SIG-M5 treated with dmso at 0.1 percent for 504 hours (cell line): Measurements from ENCODE around the gene WDR35.

ENCODE experiments used
- DNase-seq: peaks from one replicate; lab custom pipeline; 2025; ENCODE audit not compliant: unreplicated experiment; lab: John Stamatoyannopoulos, UW

WDR35 gene

DNA sequence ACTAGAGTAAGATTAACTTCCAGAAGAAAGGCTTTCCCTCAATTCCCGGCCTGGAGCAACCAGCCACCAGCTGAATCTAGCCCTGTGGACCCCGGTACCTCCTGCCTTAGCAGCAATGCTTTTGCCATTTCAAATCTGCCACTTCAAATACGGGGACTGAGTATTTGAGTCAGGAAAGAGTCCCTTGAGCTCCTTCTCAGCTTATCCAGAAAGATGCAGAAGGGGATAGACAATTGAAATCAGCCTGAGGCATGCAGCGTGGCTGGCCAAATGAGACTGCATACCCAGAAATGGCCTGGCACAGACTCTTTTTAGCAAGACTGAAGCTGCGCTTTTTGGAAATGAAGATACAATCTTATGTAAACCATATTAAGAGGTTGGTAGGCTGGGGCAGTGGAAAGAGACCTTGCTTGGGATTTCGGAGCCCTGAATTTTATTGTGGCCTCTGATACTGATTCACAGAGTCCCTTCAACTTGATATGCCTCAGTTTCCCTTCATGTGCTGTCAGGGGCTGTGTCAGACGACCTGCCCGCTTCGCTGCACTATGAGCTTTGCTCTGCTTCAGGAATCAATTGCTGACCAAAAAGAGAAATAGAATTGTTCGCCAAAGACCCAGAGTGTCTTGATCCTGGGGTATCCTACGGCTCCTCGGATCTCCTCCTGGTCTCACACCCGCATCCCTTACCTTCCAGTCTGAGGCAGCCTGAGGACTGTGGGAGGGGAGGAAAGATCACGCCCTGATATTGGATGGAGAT lies 21.5 kb upstream of the WDR35 start:
- no peak for DNase-seq

DNA sequence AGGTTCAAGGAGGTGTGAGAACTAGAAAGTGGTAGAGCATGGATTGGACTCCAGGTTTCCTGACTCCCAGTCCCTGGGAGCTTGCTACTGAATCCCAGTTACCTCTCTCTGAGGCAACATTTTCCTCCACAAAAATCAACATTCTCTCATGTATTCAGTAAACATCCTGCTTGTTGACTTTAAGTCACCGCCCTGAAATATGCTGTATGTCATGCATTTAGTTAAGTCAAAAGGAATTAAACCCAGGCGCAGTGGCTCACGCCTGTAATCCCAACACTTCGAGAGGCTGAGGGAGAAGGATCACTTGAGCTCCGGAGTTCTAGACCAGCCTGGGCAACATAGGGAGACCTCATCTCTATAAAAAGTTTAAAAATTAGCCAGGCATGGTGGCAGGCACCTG lies 18.8 kb upstream of the WDR35 start:
- peak; percentile 23 for DNase-seq

DNA sequence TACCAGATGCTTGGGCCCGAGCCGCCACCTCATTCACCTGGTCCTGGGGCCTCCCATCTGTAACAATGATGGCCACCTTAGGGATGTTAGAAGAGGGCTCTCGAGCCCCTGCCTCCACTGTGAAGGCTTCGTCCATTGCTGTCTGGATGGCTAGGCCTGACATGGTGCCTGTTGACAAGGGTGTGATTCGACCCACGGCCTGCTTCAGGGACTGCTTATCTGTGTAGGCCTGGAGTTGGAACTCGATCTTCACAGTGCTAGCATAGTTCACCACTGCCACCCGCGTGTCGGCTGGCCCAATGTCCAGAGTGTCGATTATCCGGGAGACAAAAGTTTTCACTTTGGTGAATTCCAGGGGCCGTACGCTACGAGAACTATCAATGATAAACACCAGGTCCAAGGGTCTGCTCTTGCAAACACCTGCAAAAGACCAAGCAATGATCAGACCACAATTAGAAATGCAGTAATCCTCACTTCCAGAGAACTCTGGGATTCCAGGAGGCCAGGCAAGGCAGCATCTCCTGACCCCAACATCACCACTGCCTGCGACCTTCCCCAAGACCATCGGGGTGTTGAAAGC lies 16.1 kb upstream of the WDR35 start:
- no peak for DNase-seq

GRCh38 chr2:20005067-20005627 lies 15.2 kb upstream of the WDR35 start:
- DNase-seq, result no peak

GRCh38 chr2:20001361-20001863 lies 11.5 kb upstream of the WDR35 start:
- DNase-seq, result no peak

DNA sequence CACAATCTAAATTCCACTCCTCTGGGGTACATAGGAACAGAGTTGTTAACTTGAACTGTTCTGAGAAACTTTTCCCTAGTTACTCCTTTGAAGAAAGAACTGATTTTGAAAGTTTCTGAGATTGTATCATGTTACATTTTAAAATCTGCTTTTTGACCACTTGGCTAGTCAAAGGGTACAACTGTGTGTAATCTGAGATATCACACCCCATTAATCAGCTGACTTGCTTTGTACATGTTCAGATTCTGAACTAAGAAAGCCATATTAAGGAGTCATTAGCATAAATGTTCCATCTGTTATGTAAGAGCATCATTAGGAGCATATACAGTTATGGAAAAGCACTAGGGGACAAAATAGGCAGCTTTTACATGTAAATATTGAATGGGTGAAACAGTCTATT lies 3.8 kb upstream of the WDR35 start:
- no peak for DNase-seq

GRCh38 chr2:19991895-19992294 lies 2.0 kb upstream of the WDR35 start:
- DNase-seq, result no peak

DNA sequence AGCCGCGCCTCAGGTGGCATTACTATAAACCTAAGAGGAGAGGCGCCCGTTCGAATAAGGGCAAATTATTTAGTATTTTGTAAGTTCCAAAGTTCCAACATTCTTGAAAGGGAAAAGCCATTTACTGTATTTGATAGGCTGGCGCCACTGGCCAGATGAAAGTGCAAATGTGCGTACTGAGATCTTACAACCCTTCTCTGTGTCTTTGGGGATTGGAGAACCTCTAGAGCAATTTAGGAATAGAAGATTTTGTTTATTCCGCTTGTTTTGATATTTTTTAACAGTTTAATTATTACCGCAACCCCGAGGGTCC lies 467 bp upstream of the WDR35 start:
- no peak for DNase-seq

DNA sequence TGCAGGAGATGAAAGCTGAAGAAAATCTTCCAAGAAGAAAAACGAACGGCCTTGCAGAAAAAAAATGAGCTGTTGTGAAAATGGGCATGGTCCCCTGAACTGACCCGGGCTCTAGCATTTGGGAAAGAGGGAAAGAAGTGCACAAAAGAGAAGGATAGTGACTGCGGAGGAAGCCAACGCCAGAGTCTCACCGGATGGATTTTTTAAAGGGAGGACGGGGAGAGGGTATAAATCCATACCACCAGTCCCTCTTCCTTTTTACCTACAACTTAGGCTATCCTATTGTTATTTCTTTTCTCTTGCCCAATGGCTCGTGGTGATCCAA lies 601 bp downstream of the WDR35 start:
- DNase-seq, result no peak

GRCh38 chr2:19988600-19988999 lies 1.3 kb downstream of the WDR35 start:
- no peak for DNase-seq

- DNase-seq, result peak; percentile 43
These were observed 2.0 kb downstream of the WDR35 start for GRCh38 chr2:19987936-19988335.

DNA sequence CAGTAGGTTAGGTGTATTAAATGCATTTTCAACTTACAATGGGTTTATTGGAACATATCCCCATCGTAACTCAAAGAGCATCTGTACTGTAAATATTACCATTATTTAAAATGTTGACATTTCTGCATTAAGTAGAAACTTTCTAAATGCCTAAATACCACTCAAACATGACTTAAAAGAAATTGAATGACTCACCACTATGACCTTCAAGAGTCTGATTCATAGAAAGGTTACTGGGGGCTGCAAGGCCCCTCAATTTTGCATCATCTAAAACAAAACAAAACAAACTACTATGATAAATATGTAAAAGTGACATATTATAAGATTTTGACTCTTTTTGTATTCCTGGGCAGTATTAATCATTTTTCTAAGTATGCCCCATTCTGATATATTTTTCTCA lies 7.6 kb downstream of the WDR35 start:
- no peak for DNase-seq

GRCh38 chr2:19979932-19980331 lies 10.0 kb downstream of the WDR35 start:
- no peak for DNase-seq

GRCh38 chr2:19973466-19973865 lies 16.4 kb downstream of the WDR35 start:
- DNase-seq, result no peak

GRCh38 chr2:19971691-19972090 lies 18.2 kb downstream of the WDR35 start:
- DNase-seq, result no peak

GRCh38 chr2:19963386-19963785 lies 26.5 kb downstream of the WDR35 start:
- DNase-seq, result no peak

- DNase-seq, result peak; percentile 76
These were observed 34.1 kb downstream of the WDR35 start for GRCh38 chr2:19955544-19956422.

DNA sequence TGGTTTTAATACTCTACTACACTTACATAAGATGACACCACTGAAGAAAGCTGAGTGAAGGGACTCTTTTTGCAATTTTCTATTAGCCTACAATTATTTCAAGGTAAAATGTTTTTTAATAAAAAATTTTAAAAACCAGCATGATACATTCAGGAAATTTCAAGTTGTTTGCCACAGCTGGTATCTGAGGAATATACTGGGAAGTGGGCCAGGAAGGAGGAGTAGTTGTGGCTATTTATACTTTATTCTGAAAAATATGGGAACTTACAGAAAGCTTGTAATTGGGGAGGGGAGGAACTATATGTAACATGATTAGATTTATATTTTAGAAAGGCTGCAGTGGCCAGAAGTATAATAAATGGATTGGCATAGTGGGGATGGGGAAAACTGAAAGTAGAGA lies 40.8 kb downstream of the WDR35 start:
- no peak for DNase-seq

GRCh38 chr2:19947184-19947940 lies 42.5 kb downstream of the WDR35 start:
- DNase-seq, result no peak

GRCh38 chr2:19944205-19944845 lies 45.6 kb downstream of the WDR35 start:
- DNase-seq, result no peak

DNA sequence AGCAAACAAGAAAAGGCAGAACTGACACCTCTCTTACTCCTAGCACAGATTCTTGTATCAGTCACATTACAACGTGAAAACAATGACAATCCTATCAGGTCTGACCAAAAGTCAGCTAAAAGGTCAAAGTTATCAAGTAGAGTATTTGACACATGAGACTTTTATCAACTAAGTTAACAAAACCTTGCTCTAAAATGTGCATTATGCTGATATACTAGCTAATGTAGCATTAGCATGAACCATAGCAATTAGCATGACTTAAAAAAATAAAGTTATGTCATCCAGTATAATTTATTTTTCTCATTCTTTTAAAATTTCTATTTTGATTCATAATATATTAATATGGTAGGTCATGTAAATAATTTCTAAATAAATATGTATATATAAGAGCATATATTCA lies 46.7 kb downstream of the WDR35 start:
- no peak for DNase-seq
